PC-9 (cell line): ENCODE data around the gene PDE4D. TPM values are rescaled to one million over a fixed set of nuclear protein-coding genes. Genes with fewer than 3 reads are reported as not detected.

Source experiments
- BruUV-seq: library from RNA; stranded (reverse); fragments of 400-500 nt; replicated peaks from 2 replicates; lab custom pipeline; 2021; lab: Mats Ljungman, UMichigan
- CTCF ChIA-PET: fragments of 300-600 bp; sonication (Branson Sonifier 250); formaldehyde crosslinking; loops from one replicate; lab custom pipeline; 2022; ENCODE audit warnings: antibody characterized with exemption; lab: Charles Lee
- POLR2A ChIA-PET: fragments of 300-600 bp; sonication (Branson Sonifier 250); formaldehyde crosslinking; loops from one replicate; lab custom pipeline; 2022; ENCODE audit warnings: antibody characterized with exemption; ENCODE audit not compliant: unreplicated experiment; lab: Charles Lee
- DNase-seq, 2 experiments: peaks; one replicate each; pipeline versions ENCODE4 v3.0.0 to v3.0.0-alpha.2; 2015 to 2022; ENCODE audit warnings: mixed read lengths in 1 of 2
- H2AFZ ChIP-seq: fragments of 200-600 bp; sonication (generic); 2 replicates; pipeline ENCODE4 v1.8.1; 2017; ENCODE audit warnings: antibody characterized with exemption
- H3F3A ChIP-seq: fragments of 200-600 bp; sonication (generic); 2 replicates; pipeline ENCODE4 v1.8.1; 2017; ENCODE audit warnings: antibody characterized with exemption, mild to moderate bottlenecking, low read depth; ENCODE audit not compliant: insufficient read depth
- H3K27ac ChIP-seq: fragments of 200-600 bp; sonication (generic); 2 replicates; pipeline ENCODE4 v1.6.1; 2016; ENCODE audit warnings: mixed run types
- H3K27me3 ChIP-seq: fragments of 200-600 bp; sonication (generic); 2 replicates; pipeline ENCODE4 v1.6.1; 2016; ENCODE audit warnings: low read depth, mixed run types; ENCODE audit not compliant: insufficient read depth
- H3K36me3 ChIP-seq: fragments of 200-600 bp; sonication (generic); 2 replicates; pipeline ENCODE4 v1.6.1; 2016; ENCODE audit warnings: low read depth, mixed run types
- H3K4me1 ChIP-seq: fragments of 200-600 bp; sonication (generic); replicated peaks from 2 replicates; pipeline ENCODE4 v1.6.1; 2016; ENCODE audit warnings: mixed run types; ENCODE audit not compliant: insufficient read depth
- H3K4me2 ChIP-seq: fragments of 200-600 bp; sonication (generic); 2 replicates; pipeline ENCODE4 v1.6.1; 2017; ENCODE audit warnings: mixed run types
- H3K4me3 ChIP-seq: fragments of 200-600 bp; sonication (generic); 2 replicates; pipeline ENCODE4 v1.6.1; 2016; ENCODE audit warnings: mixed run types
- H3K79me2 ChIP-seq: fragments of 200-600 bp; sonication (generic); 2 replicates; pipeline ENCODE4 v1.6.1; 2017; ENCODE audit warnings: low read depth, mixed run types
- H3K9me2 ChIP-seq: fragments of 200-600 bp; sonication (generic); 2 replicates; pipeline ENCODE4 v1.8.1; 2017; ENCODE audit warnings: mild to moderate bottlenecking; ENCODE audit not compliant: insufficient read depth
- H3K9me3 ChIP-seq: fragments of 200-600 bp; sonication (generic); 2 replicates; pipeline ENCODE4 v1.8.1; 2016; ENCODE audit warnings: low read depth; ENCODE audit not compliant: insufficient read depth
- H4K20me1 ChIP-seq: fragments of 200-600 bp; sonication (generic); 2 replicates; pipeline ENCODE4 v1.8.1; 2017; ENCODE audit not compliant: insufficient read depth
- EZH2 ChIP-seq: fragments of 200-600 bp; sonication (generic); IDR thresholded peaks from 2 replicates; pipeline ENCODE4 v1.8.0; 2017; ENCODE audit warnings: antibody characterized with exemption, low read depth
- intact Hi-C: fragments of 100-400 bp; cut with micrococcal nuclease; formaldehyde crosslinking; loops from one replicate; pipeline ENCODE4 v1.10.0; 2022; ENCODE audit not compliant: unreplicated experiment
- total RNA-seq: library from RNA; stranded (reverse); gene quantifications from 2 replicates; pipeline ENCODE4 v1.2.3, GENCODE V29; 2021
- TF ChIP-seq, protein P1 (sequence below): fragments of 200-600 bp; sonication (generic); conservative IDR thresholded peaks from 2 replicates; pipeline ENCODE4 v1.6.1; 2017; ENCODE audit warnings: mixed run types, antibody characterized with exemption, mild to moderate bottlenecking, moderate library complexity

The PDE4D gene
- total RNA-seq, 1 experiment from 2014 or later = 9.8 TPM

DNA sequence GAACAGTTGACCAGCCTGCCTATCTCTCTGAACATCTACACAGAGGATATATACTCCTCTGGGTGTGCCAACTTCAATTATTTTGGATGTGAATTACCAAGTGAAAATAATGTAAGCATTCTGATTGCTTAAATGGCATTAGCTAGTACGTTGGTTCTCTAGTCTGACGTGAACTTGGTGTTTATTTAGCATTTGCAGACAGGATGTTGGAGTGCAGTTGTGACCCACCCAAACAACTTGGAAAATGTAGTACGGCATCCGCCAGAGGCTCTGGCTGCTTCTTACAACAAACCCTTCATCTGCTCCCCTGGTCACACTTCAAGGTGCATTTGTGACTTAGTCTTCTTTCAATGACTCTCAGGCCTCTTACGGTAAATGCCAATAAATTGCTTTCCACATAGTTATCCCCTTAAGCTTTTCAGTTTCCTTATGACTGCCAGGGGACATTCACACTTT is 616.6 kb downstream of the PDE4D start:
- BruUV-seq = no TSS peak
- Histone ChIP-seq H3K9me2 (no peaks in the 10 kb centered on the region), H3K9me3 (no peaks in the 10 kb centered on the region), H3K4me2 (no peak overlapping the region), H4K20me1 (no peaks in the 10 kb centered on the region), H3K27me3 (no peaks in the 10 kb centered on the region), H3K27ac (no peak overlapping the region), H3F3A (no peaks in the 10 kb centered on the region), H3K79me2 (no peaks in the 10 kb centered on the region), H3K36me3 (no peaks in the 10 kb centered on the region), H3K4me3 (no peak overlapping the region), H3K4me1 (0 out of 2 replicates have a peak, but pooled peaks cover 4% of the 10 kb centered on the region), H2AFZ (no peak overlapping the region)
- intact Hi-C loops = loop anchor here (2.0 kb wide), 1 partner anchor 16 kb away; no protein-coding TSS in a partner anchor
- ChIA-PET POLR2A (interaction anchor here (0.6 kb wide), 1 partner anchor 22 kb away, joined by 5 read pairs; no protein-coding TSS in a partner anchor), CTCF (no interaction called here)
- TF ChIP-seq, protein P1, sequence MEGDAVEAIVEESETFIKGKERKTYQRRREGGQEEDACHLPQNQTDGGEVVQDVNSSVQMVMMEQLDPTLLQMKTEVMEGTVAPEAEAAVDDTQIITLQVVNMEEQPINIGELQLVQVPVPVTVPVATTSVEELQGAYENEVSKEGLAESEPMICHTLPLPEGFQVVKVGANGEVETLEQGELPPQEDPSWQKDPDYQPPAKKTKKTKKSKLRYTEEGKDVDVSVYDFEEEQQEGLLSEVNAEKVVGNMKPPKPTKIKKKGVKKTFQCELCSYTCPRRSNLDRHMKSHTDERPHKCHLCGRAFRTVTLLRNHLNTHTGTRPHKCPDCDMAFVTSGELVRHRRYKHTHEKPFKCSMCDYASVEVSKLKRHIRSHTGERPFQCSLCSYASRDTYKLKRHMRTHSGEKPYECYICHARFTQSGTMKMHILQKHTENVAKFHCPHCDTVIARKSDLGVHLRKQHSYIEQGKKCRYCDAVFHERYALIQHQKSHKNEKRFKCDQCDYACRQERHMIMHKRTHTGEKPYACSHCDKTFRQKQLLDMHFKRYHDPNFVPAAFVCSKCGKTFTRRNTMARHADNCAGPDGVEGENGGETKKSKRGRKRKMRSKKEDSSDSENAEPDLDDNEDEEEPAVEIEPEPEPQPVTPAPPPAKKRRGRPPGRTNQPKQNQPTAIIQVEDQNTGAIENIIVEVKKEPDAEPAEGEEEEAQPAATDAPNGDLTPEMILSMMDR = no peak
- TF ChIP-seq EZH2 = no peak
- DNase-seq = no peak

DNA sequence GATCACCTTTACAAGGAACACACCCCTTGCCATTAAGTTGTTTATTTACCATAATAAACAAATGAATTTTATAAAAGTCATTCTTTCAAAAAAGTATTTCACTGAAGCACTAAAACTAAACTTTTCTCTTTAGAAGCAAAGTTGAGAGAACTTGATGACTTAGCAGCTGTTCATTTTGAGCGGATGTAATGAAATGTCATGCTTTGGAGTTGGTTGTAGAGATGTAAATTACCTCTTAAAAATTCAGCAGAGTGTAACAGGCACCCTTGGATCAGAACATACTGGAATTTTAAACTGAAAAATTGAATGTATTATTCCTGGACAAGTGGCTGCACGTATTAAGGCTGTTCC is 617.2 kb downstream of the PDE4D start:
- POLR2A ChIA-PET = interaction anchor here (0.6 kb wide), 1 partner anchor 22 kb away, joined by 5 read pairs; no protein-coding TSS in a partner anchor
- no peak for TF ChIP-seq EZH2
- Histone ChIP-seq H3K9me2 (no peaks in the 10 kb centered on the region), H3K4me1 (0 out of 2 replicates have a peak, but pooled peaks cover 4% of the 10 kb centered on the region), H3K4me2 (peak overlapping the region; percentile 75), H3K27me3 (no peaks in the 10 kb centered on the region), H3K4me3 (peak overlapping the region; percentile 48; the same call in 1 of the 2 replicates), H4K20me1 (no peaks in the 10 kb centered on the region), H3K79me2 (no peaks in the 10 kb centered on the region), H3K9me3 (no peaks in the 10 kb centered on the region), H3F3A (no peaks in the 10 kb centered on the region), H3K27ac (no peak overlapping the region), H2AFZ (peak overlapping the region; percentile 73; the same call in 1 of the 2 replicates), H3K36me3 (no peaks in the 10 kb centered on the region)
- intact Hi-C loops = loop anchor here (2.0 kb wide), 1 partner anchor 17 kb away; no protein-coding TSS in a partner anchor
- CTCF ChIA-PET = no interaction called here
- no peak for DNase-seq
- no TSS peak for BruUV-seq

DNA sequence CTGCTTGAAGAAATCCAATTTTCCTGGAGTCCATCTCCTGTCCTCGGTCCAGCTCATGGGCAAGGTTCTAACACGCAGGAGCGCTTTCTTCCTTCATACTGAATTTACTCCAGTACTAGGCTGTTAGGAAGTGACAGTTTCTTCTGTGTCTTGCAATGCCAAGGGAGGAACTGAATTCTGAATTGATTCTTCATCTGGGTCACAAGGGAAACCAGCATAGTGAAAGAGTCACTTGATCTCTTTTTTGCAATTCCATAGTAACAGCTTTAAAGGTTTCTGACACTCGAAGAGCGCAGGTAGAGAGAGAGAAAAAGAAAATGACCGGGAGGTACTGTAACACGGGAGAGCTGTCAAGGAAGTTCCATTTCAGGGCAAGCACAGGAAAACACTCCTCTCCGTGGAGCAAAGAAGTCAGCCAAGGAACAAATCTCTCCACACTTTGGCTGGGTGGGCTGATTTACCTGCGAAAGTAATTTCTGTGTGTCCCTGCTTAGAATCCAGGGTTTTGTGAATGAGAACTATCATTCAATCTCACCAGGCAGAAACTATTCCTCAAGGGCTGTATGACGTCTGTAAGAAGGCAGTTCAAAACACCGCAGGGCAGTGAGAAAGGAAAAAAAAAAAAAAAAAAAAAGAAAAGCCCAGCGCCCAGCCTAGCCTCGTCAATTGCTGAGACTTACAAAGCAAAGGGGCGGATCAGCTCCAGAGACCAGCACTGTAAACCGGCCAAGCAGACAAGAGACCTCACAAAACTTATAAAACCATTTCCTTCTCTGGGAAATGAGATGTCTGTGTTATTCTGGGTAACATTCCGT is 617.8 kb downstream of the PDE4D start:
- ChIA-PET CTCF (interaction anchor here (0.7 kb wide), 1 partner anchor 517 kb away, joined by 3 read pairs; no protein-coding TSS in a partner anchor), POLR2A (no interaction called here)
- Histone ChIP-seq H3K27me3 (no peaks in the 10 kb centered on the region), H3K79me2 (no peaks in the 10 kb centered on the region), H3K4me3 (peak overlapping the region; percentile 48; the same call in 1 of the 2 replicates), H3K4me1 (0 out of 2 replicates have a peak, but pooled peaks cover 4% of the 10 kb centered on the region), H3K27ac (0 out of 2 replicates have a peak overlapping the region, but pooled peaks have one; percentile 12), H2AFZ (peak overlapping the region; percentile 73), H4K20me1 (no peaks in the 10 kb centered on the region), H3K9me3 (no peaks in the 10 kb centered on the region), H3K36me3 (no peaks in the 10 kb centered on the region), H3F3A (no peaks in the 10 kb centered on the region), H3K4me2 (peak overlapping the region; percentile 75), H3K9me2 (no peaks in the 10 kb centered on the region)
- TF ChIP-seq, protein P1 = no peak
- no peak for TF ChIP-seq EZH2
- intact Hi-C loops = loop anchor here (2.0 kb wide), 1 partner anchor 17 kb away; no protein-coding TSS in a partner anchor
- peak; percentile 35 to 50 for DNase-seq
- no TSS peak for BruUV-seq
